CD4-positive, alpha-beta T cell treated with Interleukin-21 for 1 hour (primary cell): ENCODE results near the gene DIP2C.
"Not testable (repeated sequence)": the region's sequence is repeated elsewhere in the genome, so short reads cannot be mapped to it uniquely, and the experiment has no call there.

ENCODE experiments used
- DNase-seq: peaks from one replicate; pipeline ENCODE4 v3.0.0-alpha.2; 2020

Gene DIP2C

DNA sequence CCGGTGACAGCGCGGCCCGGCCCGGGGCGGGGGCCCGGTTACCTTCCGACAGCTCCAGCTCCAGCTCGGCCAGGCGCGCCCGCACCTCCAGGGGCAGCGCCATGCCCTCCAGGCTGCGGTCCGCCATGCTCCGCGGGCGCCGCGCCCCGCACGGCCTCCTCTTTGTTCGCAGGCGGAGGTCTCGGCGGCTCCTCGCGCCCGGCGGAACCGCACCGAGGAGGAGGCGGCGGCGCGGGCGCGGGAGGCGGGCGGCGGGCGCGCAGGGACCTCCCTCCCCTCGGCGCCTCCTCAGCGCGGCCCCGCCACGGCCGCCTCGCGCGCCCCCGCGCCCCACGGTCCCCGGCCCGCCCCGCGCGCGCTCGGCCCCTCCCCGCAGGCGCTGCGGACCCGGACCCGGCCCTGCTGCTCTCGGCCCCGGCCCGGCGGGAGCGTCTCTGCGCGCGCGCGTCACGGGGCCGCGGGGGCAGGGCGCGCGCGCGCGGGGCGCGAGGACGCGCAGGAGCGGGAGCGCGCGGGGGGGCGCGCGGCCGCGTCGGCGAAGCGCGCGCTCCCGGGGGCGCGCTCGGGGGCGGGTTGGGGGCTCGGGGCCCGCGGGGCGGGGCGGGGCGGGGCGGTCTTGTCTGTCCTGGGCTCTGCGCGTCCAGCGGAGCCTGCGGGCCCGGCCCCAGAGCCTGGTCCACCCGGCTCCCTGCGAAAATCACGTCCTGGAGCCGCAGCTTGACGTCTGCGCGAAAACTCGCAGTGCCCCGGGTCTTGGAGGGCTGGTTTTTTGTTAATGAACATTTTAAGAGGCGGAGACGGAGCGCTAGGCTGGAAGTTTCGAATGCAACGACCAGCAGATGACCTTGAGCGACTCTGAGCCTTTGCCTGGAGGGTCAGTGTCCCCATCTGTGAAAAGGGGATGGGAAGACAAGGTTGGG lies at the start of gene DIP2C:
Gene DIP2C, minus strand, starts transcription at position 217 of the 920 bp plus-strand sequence. Its CDS starts 90 bp downstream, at position 127.
- no peak for DNase-seq

GRCh38 chr10:734481-734880 lies 45.0 kb upstream of the DIP2C start:
- DNase-seq: no peak

DNA sequence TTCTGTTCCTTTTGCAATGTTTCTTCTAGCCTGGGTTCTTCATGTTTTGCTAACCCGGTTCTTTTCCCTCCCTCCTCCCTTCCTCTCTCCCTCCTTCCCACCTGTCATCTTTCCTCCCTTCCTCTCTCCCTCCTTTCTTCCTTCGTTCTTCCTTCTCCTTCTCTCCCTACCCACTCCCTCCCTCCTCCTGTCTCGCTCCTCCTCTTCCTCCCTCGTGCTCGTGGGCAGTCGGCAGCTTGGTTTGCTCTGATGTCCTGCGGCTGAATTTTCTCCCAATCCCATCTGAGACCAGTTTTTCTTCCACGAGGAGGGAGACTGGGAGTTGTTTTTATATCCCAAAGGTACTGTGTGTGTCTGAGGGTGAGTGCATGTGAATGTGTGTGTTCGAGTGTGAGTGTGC lies 43.6 kb upstream of the DIP2C start:
- no peak for DNase-seq

DNA sequence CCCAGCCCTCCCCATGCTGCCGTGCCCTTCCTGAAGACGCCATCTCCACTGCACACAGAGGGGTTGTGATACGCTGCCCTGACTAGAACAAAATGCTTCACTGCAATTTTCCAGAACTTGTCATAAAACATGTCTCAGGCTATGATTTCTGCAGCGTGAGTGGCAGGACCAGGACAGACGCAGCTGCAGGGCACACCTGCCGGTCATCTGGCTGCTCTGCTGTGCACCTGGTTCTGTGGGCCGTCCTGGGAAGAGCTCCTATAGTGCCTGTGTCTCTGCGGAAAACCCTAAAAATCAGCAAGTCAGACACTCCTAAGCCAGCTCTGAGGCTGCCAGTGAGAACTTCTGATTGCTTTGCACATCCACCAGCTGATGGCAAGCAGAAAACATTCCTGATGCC lies 39.7 kb upstream of the DIP2C start:
- DNase-seq: no peak

DNA sequence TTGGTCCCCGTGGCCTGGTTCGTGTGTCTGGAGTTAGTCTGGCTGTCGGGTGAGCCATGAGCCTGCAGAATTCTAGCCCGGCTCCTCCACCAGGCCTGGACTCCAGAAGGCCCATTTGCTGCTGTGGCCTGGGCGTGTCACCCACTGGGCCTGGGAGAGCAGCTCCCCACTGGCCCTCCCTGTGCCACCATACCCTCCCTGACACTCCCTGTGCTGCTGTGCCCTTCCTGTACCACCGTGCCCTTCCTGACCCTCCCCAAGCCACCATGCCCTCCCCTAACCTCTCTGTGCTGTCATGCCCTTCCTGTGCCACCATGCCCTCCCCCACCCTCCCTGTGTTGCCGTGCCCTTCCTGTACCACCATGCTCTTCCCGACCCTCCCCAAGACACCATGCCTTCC lies 39.1 kb upstream of the DIP2C start:
- no peak for DNase-seq

DNA sequence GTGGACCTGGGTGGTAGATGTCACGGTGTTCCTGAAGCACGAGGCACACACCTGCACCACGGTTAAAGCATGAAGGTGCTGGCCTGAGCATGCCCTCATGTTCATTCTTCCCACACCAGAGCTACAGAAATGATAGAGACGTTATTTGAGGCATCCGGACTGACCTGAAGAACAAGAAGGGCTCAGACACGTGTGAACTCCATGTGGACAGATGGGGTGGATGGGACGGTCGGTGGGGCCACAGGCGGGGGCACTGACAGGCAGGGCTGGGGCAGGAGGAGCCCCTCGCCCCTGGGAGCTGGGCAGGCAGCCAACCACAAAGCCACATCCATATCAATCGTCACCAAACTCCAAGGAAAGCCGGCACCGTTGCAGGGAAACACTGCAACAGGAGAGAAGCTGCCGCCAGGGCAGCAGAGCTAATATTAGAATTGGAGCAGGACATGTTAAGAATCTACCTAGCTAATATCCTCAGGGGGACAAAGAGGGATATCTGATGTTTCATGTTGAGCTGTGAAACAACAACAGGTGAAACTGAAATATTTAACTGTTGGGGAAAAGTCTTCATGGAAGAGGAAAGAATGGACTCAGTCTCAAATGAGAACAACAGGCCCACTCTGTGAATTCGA lies 37.8 kb upstream of the DIP2C start:
- no peak for DNase-seq

- no peak for DNase-seq
Observed at GRCh38 chr10:725786-726185, 36.3 kb upstream of the DIP2C start.

- no peak for DNase-seq
Observed at GRCh38 chr10:725302-725701, 35.8 kb upstream of the DIP2C start.

DNA sequence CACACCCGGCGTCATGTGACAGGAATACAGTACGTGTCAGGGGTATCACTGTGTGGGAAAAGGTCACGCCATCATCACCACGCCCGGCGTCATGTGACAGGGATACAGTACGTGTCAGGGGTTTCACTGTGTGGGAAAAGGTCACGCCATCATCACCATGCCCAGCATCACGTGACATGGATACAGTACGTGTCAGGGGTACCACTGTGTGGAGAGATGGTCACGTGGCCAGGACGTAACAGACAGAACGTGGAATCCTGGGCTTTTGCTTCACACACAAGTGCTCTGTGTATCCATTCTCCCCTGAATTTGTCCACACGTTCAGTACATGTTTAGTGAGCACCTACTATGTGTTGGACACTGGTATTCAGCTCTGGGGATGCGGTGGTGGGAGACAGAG lies 34.5 kb upstream of the DIP2C start:
- no peak for DNase-seq

DNA sequence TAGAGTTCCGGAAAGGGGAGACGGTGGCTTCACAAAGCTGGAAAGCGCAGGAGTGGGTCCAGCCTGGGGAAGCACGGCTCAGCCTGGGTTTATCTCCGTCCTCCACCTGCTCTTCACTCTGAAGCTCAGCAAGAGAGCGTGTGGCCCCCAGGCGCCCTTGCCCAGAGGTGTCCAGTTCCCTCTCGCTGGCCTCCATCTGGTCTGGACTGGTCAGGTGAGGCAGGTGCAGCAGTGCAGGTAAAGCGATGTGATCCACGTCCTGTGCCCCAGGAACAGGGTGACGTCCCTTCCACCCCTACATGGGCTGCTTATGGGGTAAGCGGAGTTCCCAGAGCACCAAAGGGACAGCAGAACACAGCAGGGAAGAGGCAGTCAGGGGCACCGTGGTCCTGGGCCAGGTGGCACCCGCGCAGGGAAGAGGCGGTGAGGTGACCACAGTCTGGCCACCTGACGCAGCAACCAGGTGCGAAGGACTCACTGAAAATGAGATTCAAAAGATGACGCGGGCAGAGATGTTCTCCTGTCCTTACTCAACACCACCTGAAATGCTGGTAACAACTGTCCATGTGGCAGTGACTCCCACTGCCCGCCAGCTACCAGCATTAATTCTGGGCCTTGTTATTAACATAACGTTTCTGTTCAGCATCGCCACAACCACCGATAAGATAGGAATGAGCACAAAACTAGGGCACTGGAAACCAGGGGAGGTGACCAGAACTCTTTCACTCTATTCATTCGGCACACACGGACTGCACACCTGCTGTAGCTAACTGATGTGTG lies 33.0 kb upstream of the DIP2C start:
- DNase-seq: no peak

DNA sequence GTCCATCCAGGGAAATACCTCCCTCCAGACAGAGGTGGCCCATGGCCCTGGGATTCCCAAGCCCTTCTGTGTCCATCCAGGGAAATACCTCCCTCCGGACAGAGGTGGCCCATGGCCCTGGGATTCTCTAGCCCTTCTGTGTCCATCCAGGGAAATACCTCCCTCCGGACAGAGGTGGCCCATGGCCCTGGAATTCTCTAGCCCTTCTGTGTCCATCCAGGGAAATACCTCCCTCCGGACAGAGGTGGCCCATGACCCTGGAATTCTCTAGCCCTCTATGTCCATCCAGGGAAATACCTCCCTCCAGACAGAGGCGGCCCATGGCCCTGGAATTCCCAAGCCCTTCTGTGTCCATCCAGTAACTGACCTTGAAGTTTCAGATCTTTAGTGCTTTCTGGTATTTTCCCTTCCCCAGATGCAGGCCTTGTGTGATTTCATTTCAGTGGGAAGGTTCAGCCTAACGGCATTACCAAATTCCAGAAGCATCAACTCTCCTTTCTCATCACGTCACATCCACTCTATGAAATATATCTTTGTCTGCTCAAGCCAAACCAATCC lies 28.8 kb upstream of the DIP2C start:
- no peak for DNase-seq

DNA sequence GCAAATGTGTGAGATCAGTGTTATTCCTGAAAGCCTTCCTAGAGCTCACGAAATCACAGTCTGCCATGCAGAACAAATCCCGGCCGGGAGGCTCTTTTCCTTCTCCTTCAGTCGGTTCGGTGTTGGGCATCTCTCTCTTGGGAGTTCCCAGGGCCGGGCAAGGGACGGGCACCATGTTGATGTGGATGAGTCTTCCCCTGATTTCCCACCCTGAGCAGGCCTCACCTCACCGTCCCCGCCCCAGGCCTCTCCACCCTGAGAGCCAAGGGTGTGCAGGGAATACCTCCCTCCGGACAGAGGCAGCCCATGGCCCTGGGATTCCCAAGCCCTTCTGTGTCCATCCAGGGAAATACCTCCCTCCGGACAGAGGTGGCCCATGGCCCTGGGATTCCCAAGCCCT lies 28.0 kb upstream of the DIP2C start:
- DNase-seq: no peak

DNA sequence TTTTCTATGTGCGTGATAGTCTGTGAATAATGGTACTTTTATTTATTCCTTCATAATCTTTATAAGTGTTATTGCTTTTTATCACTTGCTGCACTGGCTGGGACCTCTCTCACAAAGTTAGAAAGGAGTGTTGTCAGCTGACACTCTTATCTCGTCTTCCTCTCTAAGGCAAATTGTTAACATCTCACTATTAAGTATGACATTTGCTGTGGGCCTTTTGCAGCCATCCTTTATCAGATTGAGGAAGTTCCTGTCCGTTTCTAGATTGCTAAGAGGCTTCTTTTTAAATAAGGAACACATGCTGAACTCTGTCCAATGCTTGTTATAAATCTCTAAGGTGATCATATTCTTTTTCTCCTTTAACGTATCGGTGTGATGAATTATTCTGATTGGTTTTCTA lies 27.4 kb upstream of the DIP2C start:
- DNase-seq: no peak

GRCh38 chr10:714214-714613 lies 24.7 kb upstream of the DIP2C start:
- DNase-seq: no peak

DNA sequence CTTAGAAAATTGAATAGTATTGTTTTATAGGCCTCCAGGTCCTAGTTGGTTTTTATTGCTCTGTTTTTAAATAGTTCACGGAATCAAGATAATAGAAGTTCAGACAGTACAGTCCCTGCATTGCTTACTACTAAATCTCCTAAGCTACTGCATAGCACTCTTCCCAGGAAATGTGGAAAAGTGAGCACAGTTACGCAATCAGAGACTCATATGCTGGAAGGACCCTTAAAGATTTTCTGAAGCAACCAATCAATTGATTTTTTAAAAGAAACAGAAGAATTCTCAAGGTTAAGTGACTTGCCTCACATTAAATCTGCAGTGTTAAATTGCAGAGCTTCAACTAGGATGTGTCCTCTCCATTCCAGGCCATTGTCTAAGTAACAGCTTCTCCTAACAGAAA lies 23.1 kb upstream of the DIP2C start:
- DNase-seq: no peak

- no peak for DNase-seq
Observed at GRCh38 chr10:712089-712488, 22.6 kb upstream of the DIP2C start.

GRCh38 chr10:707861-708260 lies 18.4 kb upstream of the DIP2C start:
- DNase-seq: no peak

DNA sequence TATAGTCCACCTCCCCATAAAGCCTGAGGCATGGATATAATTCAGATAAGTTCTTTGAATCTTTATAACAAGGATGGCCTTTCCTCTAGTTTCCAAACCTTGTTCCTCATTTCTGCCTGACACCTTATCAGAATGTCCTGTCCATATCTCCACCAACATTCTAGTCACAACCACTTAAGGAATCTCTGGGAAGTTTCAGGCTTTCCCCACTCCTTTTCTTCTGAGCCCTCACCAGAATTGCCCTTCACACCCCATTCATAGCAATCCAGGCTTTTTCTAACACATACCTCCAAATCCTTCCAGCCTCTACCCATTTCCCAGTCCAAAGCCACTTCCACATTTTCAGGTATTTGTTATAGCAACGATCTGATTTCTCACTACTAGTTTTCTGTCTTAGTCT lies 18.0 kb upstream of the DIP2C start:
- DNase-seq: no peak

GRCh38 chr10:703118-703517 lies 13.7 kb upstream of the DIP2C start:
- DNase-seq: no peak

GRCh38 chr10:700183-700582 lies 10.7 kb upstream of the DIP2C start:
- not testable (repeated sequence) for DNase-seq

- DNase-seq: no peak
Observed at GRCh38 chr10:697097-697875, 7.8 kb upstream of the DIP2C start.

- DNase-seq: no peak
Observed at GRCh38 chr10:695396-695795, 5.9 kb upstream of the DIP2C start.

DNA sequence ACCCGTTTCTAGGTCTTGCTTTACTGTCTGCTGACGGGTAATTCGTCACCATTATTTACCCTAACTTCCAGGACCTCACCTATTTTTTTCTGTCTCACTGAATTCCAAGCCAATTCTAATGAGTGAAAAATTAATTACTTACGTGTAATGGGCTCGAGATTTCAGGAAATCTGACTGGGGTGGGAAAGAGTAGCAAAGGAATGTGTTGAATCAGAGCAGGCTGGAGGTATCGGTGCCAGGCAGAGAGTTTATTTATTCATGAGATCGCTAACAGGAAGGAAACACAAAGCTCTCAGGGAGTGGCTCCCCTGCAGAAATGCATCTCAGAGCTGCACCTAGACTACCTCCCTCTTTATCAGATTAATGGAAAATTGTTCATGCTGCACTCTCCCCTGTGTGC lies 4.0 kb upstream of the DIP2C start:
- no peak for DNase-seq
